DND-41 (cell line): ENCODE results near the gene PTPN4.

Experiments used
- CTCF ChIP-seq: IDR thresholded peaks from 2 replicates; pipeline ENCODE4 v1.5.1; 2012; ENCODE audit warnings: borderline replicate concordance, low read length, moderate library complexity, mild to moderate bottlenecking; ENCODE audit not compliant: poor library complexity, severe bottlenecking; ENCODE audit errors: extremely low read depth
- EZH2 ChIP-seq: IDR thresholded peaks from 3 replicates; pipeline ENCODE4 v1.6.1; 2012; ENCODE audit warnings: borderline replicate concordance, low read depth, mild to moderate bottlenecking, moderate library complexity, low read length, inconsistent platforms; ENCODE audit not compliant: severe bottlenecking

DNA sequence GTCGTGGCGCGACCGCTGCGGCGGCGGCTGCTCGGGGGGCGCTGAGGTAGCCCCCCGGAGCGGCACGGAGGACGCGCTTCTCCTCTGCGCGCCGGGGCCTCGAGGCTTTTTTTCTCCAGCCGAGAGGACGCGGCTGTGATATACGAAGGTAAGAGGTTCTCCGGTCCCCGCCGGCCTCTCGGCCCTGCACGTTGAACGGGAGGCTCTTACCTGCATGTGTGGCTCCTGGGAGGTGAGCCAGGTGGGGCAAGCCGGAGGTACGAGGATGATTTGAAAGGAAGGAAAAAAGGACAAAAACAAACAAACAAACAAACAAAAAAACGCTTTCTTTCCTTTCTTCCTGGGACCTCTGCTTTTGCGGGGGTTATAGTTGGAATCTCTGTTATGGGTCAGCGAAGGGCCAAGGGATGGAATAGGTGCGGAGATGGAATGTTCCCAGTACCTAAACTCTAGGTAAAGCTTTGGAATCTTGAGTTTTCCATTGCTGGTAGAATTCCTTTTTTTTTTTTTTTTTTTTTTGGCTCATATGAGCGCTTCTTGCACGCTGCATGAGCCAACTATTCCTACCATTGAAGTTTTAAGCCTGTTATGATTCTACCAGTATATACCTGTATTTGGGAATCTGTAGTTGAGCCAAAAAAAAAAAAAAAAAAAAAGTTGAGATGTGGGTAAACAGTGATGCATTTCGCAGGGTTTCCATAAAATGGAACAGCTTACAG is 674 bp downstream of the PTPN4 start:
- TF ChIP-seq CTCF, result no peak
- no peak for TF ChIP-seq EZH2
